DLD1 (cell line): Measurements from ENCODE around the gene C6orf47.

Source experiments
- in situ Hi-C: cut with HindIII; loops from 2 replicates; pipeline ENCODE4 v1.10.0; 2017; ENCODE audit warnings: low sequenced_read_pairs

The C6orf47 gene

DNA sequence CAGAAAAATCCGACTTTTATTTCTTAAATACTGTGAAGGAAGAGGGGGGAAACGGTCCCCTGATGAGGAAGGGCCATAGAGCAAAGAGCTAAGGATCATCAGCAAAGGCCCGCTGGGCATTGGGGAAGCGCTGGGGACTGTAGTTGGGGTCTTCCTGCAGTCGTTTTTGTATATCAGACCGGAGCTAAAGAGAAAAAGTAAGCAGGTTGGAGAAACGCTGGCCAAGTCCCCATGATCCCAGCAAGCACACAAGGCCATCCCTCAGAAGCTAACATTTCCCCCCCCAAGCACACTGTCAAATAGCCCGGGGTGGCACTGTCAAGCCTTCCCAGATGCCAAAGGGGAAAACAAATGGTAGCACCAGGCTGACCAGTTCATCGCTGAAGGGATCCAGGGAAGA is 21.5 kb downstream of the C6orf47 start:
- in situ Hi-C loops: no loop called here

DNA sequence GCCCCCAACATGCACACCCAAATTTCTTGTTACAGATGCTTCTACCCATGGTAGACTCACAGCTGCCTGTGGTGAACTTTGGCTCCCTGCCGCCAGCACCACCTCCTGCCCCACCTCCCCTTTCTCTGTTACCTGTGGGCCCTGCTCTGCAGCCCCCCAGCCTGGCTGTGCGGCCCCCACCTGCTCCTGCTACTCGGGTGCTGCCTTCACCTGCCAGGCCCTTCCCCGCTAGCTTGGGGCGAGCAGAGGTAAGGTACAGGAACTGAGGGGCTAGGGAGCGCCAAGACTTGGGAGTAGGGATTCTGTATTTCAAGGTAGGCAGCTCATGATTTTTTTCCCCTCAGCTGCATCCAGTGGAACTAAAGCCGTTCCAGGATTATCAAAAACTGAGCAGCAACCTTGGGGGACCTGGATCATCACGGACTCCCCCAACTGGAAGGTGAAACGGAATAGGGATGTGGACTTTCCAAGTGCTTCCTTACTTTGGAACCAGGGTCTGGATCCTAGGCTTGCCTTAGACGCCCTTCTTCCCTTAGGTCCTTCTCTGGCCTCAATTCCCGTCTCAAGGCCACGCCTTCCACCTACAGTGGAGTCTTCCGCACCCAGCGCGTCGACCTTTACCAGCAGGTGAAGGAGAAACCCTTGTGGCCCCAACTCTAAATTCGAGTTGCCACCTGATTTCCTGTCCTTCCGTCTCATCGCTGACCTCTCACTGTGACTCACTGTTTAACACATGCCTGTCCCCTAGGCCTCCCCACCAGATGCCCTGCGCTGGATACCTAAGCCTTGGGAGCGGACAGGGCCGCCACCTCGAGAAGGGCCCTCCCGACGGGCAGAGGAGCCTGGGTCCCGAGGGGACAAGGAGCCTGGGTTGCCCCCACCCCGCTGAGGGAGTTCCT is 23.6 kb downstream of the C6orf47 start:
- in situ Hi-C loops: no loop called here

DNA sequence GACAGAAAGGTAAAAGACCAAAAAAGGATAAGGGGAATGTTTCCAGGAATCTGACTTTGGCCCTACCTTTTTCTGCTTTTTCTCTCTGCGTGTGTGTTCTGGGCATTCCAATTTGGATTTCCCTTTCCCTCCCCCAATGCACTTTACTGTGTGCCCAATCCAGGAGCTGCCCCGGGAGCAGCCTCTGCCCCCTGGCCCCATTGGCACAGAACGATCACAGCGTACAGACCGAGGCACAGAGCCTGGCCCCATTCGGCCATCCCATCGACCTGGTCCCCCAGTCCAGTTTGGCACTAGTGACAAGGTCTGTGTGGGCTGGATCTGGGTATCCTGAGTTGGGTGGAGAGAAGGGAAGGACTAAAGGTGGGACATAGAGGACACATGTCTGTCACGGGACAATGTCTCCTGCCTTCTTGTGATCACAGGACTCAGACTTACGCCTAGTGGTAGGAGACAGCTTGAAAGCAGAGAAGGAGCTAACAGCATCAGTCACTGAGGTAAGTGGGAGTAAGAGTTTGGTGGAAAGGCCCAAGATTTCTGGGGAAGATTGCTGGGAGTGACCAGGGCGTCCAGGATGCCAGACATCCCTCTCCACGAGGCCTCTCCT is 25.5 kb downstream of the C6orf47 start:
- in situ Hi-C loops: no loop called here

DNA sequence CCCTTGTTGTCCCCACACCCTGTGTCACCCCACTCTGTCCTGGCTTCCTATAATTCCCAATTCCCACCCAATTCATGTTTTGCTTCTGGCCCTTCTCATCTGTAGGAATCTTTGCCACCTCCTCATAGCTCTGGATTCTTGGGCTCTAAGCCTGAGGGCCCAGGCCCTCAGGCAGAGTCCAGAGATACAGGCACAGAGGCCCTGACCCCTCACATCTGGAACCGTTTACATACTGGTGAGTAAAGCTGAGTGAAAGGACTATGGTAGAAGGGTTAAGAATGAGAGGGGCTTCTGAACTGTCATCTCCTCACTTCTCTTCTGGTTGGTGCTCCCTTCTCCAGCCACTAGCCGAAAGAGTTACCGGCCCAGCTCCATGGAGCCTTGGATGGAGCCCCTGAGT is 26.4 kb downstream of the C6orf47 start:
- in situ Hi-C loops: no loop called here

DNA sequence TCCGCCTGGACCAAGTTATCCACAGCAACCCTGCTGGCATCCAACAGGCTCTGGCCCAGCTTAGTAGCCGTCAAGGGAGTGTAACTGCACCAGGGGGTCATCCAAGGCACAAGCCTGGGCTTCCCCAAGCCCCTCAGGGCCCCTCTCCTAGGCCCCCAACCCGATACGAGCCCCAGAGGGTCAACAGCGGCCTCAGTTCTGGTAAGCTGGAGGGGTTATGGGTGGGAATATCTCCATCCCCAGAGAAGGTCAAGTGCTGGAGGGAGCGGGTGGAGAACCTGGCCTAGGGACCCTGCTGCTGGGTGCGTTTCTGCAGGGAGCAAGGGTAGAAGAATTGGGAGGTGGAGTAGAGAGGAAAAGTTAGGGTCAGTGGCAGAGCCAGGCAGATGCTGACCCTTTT is 27.1 kb downstream of the C6orf47 start:
- in situ Hi-C loops: no loop called here

DNA sequence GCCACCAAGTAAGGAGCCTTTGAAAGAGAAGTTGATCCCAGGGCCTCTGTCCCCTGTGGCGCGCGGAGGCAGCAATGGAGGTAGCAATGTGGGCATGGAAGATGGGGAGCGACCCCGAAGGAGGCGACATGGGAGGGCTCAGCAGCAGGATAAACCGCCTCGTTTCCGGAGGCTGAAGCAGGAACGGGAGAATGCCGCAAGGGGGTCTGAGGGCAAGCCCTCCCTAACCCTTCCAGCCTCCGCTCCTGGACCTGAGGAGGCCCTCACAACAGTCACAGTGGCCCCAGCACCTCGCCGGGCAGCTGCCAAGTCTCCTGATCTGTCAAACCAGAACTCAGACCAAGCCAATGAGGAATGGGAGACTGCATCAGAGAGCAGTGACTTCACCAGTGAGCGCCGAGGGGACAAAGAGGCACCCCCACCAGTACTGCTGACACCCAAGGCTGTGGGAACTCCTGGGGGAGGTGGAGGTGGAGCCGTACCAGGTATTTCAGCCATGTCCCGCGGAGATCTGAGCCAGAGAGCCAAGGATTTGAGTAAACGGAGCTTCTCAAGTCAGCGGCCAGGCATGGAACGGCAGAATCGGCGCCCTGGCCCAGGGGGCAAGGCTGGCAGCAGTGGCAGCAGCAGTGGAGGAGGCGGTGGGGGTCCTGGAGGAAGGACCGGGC is 28.2 kb downstream of the C6orf47 start:
- in situ Hi-C loops: no loop called here

DNA sequence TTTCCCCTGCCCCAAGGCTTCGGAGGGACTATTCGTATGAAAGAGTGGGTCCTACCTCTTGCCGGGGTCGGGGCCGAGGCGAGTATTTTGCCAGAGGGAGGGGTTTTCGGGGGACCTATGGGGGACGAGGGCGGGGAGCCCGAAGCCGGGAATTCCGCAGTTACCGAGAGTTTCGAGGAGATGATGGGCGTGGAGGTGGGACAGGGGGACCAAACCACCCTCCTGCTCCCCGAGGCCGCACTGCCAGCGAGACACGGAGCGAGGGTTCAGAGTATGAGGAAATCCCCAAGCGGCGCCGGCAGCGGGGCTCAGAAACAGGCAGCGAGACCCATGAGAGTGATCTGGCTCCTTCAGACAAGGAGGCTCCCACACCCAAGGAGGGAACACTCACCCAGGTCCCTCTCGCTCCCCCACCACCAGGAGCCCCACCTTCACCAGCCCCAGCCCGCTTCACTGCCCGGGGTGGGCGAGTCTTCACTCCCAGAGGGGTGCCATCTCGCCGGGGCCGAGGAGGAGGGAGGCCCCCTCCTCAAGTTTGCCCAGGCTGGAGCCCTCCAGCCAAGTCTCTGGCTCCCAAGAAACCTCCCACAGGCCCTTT is 28.8 kb downstream of the C6orf47 start:
- in situ Hi-C loops: no loop called here

DNA sequence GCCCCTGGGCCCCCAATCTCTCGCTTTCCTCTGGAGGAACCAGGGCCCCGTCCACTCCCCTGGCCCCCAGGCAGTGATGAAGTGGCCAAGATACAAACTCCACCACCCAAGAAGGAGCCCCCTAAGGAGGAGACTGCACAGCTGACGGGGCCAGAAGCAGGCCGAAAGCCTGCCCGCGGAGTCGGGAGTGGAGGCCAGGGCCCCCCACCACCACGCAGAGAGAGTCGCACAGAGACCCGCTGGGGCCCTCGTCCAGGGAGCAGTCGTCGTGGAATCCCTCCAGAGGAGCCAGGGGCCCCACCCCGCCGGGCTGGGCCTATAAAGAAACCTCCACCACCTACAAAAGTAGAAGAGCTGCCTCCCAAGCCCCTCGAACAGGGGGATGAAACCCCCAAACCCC is 29.4 kb downstream of the C6orf47 start:
- in situ Hi-C loops: no loop called here

DNA sequence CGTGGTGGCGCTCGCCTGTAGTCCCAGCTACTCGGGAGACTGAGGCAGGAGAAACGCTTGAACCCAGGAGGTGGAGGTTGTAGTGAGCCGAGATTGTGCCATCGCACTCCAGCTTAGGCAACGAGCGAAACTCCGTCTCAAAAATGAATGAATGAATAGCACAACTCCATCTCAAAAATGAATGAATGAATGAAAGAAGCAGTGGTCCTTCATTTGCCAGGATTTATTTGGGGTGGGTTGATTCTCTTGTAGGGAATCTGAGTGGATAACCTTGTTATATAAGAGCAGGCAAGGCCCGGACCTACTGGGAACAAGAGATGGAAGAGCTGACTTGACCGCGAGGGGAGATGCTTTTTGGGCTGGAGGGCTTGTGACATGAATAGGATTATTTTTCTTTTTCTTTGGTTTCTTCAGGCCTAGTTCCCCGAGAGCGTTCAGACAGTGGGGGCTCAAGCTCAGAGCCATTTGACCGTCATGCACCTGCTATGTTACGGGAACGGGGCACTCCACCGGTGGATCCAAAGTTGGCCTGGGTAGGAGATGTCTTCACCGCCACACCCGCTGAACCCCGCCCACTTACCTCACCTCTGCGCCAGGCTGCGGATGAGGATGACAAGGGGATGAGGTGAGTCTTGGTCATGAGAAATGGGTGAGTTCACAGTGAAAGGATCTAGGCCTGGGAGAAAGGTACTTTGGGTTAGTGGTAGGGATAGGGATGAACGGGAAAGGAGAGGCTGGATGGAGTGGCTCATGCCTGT is 30.2 kb downstream of the C6orf47 start:
- in situ Hi-C loops: no loop called here

DNA sequence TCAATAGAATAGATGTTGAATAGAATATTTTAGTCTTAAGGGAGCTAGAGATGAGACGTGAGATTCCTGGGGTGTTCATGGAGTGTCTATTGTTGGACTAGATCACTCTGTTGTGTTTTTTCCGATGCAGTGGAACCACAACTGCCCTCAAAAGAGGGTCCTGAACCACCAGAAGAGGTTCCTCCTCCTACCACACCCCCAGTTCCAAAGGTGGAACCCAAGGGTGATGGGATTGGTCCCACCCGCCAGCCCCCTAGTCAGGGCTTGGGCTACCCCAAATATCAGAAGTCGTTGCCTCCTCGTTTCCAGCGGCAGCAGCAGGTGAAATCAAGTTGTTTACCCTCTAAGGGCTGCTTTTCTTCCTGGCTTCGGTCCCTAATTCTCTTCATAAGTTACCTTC is 31.6 kb downstream of the C6orf47 start:
- in situ Hi-C loops: no loop called here

DNA sequence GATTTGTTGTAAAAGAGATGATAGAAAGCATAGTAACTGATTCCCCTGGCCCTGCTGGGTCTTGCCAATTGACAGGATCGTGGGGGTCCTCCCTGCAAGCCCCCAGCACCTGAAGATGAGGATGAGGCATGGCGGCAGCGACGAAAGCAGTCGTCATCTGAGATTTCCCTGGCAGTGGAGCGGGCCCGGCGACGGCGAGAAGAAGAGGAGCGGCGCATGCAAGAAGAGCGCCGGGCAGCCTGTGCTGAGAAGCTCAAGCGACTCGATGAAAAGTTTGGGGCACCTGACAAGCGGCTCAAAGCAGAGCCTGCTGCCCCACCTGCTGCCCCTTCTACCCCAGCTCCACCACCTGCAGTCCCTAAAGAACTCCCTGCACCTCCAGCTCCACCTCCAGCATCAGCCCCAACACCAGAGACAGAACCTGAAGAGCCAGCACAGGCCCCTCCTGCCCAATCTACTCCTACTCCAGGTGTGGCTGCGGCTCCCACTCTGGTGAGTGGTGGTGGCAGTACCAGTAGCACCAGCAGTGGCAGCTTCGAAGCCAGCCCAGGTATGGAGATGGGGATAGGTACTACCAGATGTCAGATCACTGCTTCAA is 32.8 kb downstream of the C6orf47 start:
- in situ Hi-C loops: no loop called here

DNA sequence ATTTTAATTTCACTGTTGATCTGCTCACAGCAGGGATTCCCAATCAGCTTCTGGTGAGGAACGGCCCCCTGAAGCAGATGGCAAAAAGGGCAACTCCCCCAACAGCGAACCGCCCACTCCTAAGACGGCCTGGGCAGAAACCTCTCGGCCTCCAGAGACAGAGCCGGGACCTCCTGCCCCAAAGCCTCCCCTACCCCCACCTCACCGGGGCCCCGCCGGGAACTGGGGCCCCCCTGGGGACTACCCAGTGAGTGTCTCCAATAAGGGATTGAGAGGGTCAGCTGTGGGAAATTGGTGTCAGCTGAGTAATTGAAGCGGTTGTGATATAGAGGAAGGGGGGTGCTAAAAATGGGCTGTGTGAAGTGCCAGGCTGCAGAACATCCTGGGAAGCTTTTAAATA is 33.6 kb downstream of the C6orf47 start:
- in situ Hi-C loops: no loop called here

DNA sequence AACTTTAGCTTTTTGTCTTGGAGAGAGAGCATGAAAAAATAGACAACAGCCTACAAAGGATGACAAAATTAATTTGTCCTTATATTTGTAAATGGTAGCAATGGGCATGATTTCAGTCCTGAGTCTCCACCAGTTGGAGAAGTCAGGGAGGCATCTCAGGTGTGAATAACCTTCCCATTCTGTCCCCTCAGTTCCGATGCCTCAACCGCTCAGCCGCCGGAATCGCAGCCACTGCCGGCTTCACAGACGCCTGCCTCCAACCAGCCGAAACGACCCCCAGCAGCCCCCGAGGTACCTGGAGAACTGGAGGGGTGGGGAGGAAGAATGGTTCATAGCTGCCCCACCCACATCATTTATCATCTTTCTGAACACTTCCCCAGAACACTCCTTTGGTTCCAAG is 36.5 kb downstream of the C6orf47 start:
- in situ Hi-C loops: no loop called here

DNA sequence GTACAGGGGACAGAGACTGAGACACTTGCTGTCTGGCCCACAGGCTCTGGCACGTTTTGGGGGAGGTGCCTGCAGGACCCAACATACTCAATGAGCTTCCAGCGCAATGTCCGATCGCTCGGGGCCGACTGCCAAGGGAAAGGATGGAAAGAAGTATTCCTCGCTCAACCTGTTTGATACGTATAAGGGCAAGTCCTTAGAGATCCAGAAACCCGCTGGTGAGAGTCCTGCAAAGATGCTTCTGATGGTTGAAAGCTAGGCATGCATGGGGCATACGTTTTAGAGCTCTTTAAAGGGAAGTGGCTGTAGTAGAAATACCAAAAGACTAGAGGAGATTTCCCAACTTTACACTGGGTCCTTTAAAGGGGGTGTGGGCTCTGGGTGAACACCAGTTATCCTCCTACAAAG is 37.9 kb downstream of the C6orf47 start:
- in situ Hi-C loops: no loop called here

DNA sequence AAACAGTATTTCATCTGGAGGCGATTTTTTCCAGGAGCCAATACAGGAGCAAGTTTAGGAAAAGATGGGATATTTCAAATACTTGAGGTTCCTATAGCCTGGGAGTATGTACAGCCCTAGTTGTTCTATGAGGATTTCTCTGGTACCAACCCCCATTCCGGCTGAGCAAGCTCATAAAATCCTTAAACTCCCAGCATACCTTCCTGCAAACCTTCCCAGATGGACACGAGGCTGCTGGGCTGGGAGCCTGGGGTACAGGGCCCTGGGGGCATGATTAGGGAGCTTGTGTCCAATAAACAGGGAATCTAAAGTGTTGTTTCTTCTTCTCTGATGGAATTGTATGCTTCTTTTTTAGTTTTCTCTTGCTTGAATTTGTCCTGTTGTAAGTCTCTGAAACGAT is 38.6 kb downstream of the C6orf47 start:
- in situ Hi-C loops: no loop called here

DNA sequence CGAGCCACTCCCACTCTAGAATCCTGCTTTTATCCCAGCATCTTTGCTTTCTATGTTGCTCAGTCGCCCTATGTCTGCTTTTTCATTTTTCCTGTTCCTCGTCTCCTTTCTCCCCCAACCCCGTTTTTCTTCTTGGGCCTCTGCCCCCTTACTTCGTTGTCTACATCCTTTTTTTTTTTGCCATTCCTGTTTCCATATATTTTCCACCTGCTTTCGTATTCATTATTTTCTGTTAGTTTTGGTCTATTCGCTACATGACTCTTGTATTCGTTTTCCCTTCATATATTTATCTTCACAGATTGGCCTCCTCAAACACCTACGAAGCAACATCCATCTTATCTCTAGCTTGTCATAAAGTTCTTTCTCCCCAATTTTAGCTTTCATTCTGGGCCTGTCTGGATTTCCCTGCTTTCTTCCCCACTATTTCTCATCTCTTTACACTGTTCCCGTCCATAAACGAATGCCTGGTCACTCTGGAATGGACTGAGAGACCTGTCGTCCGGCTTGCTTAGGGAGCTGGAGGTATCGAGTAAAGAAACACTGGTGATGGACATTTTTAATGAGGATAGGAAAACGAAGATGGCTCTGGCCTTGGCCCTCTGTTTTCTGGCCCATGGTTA is 39.1 kb downstream of the C6orf47 start:
- in situ Hi-C loops: no loop called here

DNA sequence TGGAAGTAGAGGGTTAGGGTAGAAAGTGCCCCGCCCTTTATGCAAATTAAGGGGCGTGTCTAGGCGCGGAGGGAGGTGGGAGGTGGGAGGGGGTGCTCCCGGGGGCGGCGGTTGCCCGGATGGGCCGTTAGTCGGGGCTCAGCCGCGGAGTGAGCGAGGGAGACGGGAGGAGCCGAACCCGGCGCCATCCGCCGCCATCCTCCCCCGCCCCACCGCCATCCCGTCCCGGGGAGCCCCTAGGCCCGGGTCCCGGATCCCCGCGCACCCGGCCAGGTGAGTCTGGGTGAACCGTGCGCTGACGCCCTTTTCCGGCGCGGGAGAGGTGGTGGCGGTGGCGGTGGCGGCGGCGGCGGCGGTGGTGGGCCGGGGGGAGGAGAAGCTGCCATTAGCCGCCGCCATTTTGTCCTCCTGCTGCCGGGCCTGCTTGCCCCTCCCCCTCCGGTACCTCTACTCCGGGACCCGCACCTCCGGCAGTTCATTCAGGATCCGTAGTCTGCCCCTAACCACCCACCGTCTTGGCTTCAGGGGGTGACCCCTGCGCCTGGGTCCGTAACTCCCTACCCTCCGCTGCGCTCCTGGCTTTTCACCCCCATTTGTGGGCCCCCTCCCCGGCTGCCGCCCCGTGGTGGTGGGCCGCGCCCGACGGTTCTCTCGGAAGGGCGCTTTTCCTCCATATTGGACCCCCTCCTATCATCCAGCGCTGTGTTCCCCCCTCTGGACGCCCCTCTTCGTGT is 39.8 kb downstream of the C6orf47 start, which contains the start of gene PRRC2A:
TSS of gene PRRC2A (plus strand) at position 130 of the 734 bp plus-strand sequence. CDS start 2,075 bp downstream, outside the sequence.
- in situ Hi-C loops: no loop called here

DNA sequence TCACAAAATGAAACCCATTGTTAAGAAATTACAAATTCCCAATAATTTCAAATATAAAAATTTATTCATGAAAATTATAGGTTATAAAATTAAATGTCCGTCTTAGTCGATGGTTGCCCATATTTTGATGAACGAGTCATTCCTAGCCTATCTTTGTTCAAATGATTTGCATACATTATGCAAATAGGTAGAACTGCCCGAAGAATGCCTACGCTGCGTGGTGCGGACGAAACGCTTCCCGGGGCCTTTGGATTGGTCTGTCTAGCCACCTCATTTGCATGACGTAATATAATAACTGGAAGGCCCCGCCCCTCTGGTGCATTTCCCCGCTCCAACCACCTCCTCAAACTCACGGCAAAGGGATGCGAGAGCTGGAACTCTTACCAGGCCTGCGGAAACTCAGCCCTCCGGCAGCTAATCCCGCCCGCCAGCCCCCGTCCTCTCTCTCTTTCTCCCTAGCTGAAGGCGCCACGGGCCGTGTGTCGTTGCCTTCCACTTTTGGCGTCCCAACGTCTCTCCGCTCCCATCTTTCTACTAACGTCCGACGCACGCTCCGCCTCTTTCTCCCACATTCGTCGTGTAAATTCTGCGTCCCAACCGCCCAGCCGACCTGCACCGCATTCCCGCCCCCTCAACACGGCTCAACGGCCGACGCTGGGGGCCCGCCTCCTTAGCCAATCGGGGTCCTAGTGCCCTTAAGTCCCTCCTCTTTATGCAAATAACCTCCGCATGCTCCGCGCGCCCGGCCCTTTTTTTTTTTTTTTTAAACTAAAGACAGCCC is 40.6 kb downstream of the C6orf47 start:
- in situ Hi-C loops: no loop called here
